ENCODE measurements around the gene KRTAP5-9. TPM values are rescaled to one million over a fixed set of nuclear protein-coding genes. Genes with fewer than 3 reads are reported as not detected.
A peak's percentile ranks its signal among the peaks of the same experiment; 100 is the strongest.

KRTAP5-9 gene
- total and polyA plus RNA-seq, 2 experiments from 2014 or later = 0.24 TPM; not detected in 1

DNA sequence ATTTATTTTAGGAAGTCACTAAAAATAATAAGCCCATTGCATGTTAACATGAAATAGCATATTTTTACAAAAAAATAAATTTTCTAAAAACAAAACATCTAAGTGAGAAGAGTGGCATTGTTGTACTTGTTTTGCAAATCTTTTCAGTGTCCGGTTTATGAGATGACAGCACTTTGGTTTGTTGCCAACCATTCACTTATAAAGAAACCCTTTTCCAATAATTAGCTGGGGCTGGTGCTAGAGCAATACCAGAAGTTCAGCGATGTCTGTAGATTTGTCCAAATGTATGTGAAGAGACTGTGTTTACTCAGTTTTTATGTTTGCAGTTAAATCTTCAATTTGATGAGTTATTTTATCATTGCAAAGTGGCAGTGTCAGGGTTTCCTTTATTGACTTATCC lies 43.2 kb upstream of the KRTAP5-9 start:
- Histone ChIP-seq H3K4me3 (no peak overlapping the region), H3K79me2 (replicated peaks; ENCODE audit: insufficient read depth) (no peaks in the 10 kb centered on the region), H3K27me3 (ENCODE audit: insufficient read depth) (no peaks in the 10 kb centered on the region), H3F3A (replicated peaks; ENCODE audit: low read depth) (no peaks in the 10 kb centered on the region), H3K27ac (ENCODE audit: low read depth) (no peak overlapping the region), H3K4me2 (no peak overlapping the region), H3K4me1 (ENCODE audit: insufficient read depth) (peaks cover 8% of the 10 kb centered on the region; the same call in 1 of the 2 replicates), H3K36me3 (ENCODE audit: insufficient read depth) (no peaks in the 10 kb centered on the region), H3K9me2 (ENCODE audit: insufficient read depth) (no peaks in the 10 kb centered on the region), H4K20me1 (replicated peaks; ENCODE audit: insufficient read depth) (no peaks in the 10 kb centered on the region), H2AFZ (no peak overlapping the region)
- Mint-ChIP-seq H3K4me1 (peaks cover 17% of the 10 kb centered on the region), H3K9me3 (peaks cover 43% of the 10 kb centered on the region), H3K4me3 (no peak overlapping the region; the same call in 2 of the 3 replicates), H3K27ac (no peak overlapping the region), H3K27me3 (ENCODE audit: insufficient read depth, low read depth, poor library complexity) (peaks cover 15% of the 10 kb centered on the region), H3K36me3 (ENCODE audit: low read depth) (peaks cover 47% of the 10 kb centered on the region)
- no peak for ATAC-seq
- no peak for TF ChIP-seq POLR2AphosphoS5 (IDR thresholded peaks at IDR 0.05; ENCODE audit: low read depth)
- no peak for TF ChIP-seq CTCF (conservative IDR thresholded peaks at IDR 0.05; ENCODE audit: low read depth in 2 of 2)
- TF ChIP-seq ZNF114 (CRISPR knock-in tag; IDR thresholded peaks at IDR 0.05) = no peak
- TF ChIP-seq ZNF331 (CRISPR knock-in tag; IDR thresholded peaks at IDR 0.05; ENCODE audit: low read depth) = no peak
- TF ChIP-seq NANOG (IDR thresholded peaks at IDR 0.05; ENCODE audit: borderline replicate concordance) = no peak
- TF ChIP-seq STAT1 (IDR thresholded peaks at IDR 0.05; ENCODE audit: unreplicated experiment) = no peak
- TF ChIP-seq CREB1 (CRISPR knock-in tag; IDR thresholded peaks at IDR 0.05; ENCODE audit: low read depth) = no peak
- TF ChIP-seq ETS1 (IDR thresholded peaks at IDR 0.05) = no peak
- TF ChIP-seq EZH2 (IDR thresholded peaks at IDR 0.05; ENCODE audit: low read depth, unreplicated experiment) = no peak
- no peak for DNase-seq (ENCODE audit: low spot score)

DNA sequence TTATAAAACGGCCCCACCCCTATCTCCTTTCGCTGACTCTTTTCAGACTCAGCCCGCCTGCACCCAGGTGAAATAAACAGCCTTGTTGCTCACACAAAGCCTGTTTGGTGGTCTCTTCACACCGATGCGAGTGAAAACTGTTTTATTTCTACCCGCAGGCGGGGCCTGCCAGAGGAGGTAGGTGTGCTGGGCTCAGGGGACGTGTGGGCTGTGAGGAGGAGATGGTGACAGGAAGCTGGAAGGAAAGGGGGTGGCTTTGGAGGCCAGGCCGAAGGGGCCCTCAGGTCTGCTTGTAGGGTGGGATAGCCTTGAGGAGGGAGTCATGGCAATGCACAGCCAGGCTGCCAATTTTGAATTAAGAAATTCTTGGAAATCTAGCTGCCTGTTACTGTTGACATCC lies 42.4 kb upstream of the KRTAP5-9 start:
- peaks cover 17% of the 10 kb centered on the region for H3K4me1 Mint-ChIP-seq
- peaks cover 49% of the 10 kb centered on the region for H3K36me3 Mint-ChIP-seq (ENCODE audit: low read depth)
- Histone ChIP-seq H3K79me2 (replicated peaks; ENCODE audit: insufficient read depth) (no peaks in the 10 kb centered on the region), H3F3A (replicated peaks; ENCODE audit: low read depth) (no peaks in the 10 kb centered on the region), H3K27me3 (ENCODE audit: insufficient read depth) (no peaks in the 10 kb centered on the region), H3K4me1 (ENCODE audit: insufficient read depth) (peaks cover 8% of the 10 kb centered on the region; the same call in 1 of the 2 replicates), H3K4me2 (no peak overlapping the region), H2AFZ (no peak overlapping the region), H3K27ac (ENCODE audit: low read depth) (no peak overlapping the region), H3K36me3 (ENCODE audit: insufficient read depth) (no peaks in the 10 kb centered on the region), H3K9me2 (ENCODE audit: insufficient read depth) (no peaks in the 10 kb centered on the region), H3K4me3 (no peak overlapping the region), H4K20me1 (replicated peaks; ENCODE audit: insufficient read depth) (no peaks in the 10 kb centered on the region)
- ATAC-seq (peak; percentile 48; the same call in 2 of the 3 replicates), DNase-seq (ENCODE audit: low spot score) (no peak)
- H3K27ac Mint-ChIP-seq = peak overlapping the region; percentile 84; the same call in 1 of the 2 replicates
- H3K27me3 Mint-ChIP-seq (ENCODE audit: insufficient read depth, low read depth, poor library complexity) = peaks cover 15% of the 10 kb centered on the region
- no peak overlapping the region for H3K4me3 Mint-ChIP-seq
- H3K9me3 Mint-ChIP-seq = peaks cover 51% of the 10 kb centered on the region
- TF ChIP-seq STAT1 (IDR thresholded peaks at IDR 0.05; ENCODE audit: unreplicated experiment) = no peak
- TF ChIP-seq, protein P1, sequence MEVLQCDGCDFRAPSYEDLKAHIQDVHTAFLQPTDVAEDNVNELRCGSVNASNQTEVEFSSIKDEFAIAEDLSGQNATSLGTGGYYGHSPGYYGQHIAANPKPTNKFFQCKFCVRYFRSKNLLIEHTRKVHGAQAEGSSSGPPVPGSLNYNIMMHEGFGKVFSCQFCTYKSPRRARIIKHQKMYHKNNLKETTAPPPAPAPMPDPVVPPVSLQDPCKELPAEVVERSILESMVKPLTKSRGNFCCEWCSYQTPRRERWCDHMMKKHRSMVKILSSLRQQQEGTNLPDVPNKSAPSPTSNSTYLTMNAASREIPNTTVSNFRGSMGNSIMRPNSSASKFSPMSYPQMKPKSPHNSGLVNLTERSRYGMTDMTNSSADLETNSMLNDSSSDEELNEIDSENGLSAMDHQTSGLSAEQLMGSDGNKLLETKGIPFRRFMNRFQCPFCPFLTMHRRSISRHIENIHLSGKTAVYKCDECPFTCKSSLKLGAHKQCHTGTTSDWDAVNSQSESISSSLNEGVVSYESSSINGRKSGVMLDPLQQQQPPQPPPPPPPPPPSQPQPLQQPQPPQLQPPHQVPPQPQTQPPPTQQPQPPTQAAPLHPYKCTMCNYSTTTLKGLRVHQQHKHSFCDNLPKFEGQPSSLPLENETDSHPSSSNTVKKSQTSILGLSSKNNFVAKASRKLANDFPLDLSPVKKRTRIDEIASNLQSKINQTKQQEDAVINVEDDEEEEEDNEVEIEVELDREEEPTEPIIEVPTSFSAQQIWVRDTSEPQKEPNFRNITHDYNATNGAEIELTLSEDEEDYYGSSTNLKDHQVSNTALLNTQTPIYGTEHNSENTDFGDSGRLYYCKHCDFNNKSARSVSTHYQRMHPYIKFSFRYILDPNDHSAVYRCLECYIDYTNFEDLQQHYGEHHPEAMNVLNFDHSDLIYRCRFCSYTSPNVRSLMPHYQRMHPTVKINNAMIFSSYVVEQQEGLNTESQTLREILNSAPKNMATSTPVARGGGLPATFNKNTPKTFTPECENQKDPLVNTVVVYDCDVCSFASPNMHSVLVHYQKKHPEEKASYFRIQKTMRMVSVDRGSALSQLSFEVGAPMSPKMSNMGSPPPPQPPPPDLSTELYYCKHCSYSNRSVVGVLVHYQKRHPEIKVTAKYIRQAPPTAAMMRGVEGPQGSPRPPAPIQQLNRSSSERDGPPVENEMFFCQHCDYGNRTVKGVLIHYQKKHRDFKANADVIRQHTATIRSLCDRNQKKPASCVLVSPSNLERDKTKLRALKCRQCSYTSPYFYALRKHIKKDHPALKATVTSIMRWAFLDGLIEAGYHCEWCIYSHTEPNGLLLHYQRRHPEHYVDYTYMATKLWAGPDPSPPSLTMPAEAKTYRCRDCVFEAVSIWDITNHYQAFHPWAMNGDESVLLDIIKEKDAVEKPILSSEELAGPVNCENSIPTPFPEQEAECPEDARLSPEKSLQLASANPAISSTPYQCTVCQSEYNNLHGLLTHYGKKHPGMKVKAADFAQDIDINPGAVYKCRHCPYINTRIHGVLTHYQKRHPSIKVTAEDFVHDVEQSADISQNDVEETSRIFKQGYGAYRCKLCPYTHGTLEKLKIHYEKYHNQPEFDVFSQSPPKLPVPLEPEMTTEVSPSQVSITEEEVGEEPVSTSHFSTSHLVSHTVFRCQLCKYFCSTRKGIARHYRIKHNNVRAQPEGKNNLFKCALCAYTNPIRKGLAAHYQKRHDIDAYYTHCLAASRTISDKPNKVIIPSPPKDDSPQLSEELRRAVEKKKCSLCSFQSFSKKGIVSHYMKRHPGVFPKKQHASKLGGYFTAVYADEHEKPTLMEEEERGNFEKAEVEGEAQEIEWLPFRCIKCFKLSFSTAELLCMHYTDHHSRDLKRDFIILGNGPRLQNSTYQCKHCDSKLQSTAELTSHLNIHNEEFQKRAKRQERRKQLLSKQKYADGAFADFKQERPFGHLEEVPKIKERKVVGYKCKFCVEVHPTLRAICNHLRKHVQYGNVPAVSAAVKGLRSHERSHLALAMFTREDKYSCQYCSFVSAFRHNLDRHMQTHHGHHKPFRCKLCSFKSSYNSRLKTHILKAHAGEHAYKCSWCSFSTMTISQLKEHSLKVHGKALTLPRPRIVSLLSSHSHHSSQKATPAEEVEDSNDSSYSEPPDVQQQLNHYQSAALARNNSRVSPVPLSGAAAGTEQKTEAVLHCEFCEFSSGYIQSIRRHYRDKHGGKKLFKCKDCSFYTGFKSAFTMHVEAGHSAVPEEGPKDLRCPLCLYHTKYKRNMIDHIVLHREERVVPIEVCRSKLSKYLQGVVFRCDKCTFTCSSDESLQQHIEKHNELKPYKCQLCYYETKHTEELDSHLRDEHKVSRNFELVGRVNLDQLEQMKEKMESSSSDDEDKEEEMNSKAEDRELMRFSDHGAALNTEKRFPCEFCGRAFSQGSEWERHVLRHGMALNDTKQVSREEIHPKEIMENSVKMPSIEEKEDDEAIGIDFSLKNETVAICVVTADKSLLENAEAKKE (CRISPR knock-in tag; IDR thresholded peaks at IDR 0.05) = no peak
- no peak for TF ChIP-seq POLR2AphosphoS5 (IDR thresholded peaks at IDR 0.05; ENCODE audit: low read depth)
- TF ChIP-seq CTCF (conservative IDR thresholded peaks at IDR 0.05; ENCODE audit: low read depth in 2 of 2) = no peak
- TF ChIP-seq ZNF114 (CRISPR knock-in tag; IDR thresholded peaks at IDR 0.05) = no peak
